ENCODE measurements around the gene COMMD6. TPM values are rescaled to one million over a fixed set of nuclear protein-coding genes. Genes with fewer than 3 reads are reported as not detected.
"Not testable (repeated sequence)": the region's sequence is repeated elsewhere in the genome, so short reads cannot be mapped to it uniquely, and the experiment has no call there.

The COMMD6 gene
- total and polyA plus RNA-seq, 9 donors, result 175 to 282 (median 217) TPM

DNA sequence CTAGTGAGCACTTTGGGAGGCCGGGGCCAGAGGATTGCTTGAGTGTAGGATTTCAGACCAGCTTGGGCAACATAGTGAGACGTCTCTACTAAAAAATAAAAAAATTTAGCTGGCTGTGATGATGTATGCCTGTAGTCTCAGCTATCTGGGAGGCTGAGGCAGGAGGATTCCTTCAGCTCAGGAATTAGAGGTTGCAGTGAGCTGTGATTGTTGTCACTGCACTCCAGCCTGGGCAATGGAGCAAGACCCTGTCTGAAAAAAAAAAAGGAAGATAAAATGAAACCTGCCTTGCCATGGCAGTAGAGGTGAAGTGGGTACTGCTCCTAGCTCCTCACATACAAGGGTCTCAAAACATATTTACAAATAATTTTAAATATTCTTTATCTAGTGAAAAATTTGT is 19.3 kb upstream of the COMMD6 start:
- H3K27ac ChIP-seq (ENCODE audit: low read length), result no peak overlapping the region
- no peak for DNase-seq
- peaks cover 5% of the 10 kb centered on the region for H3K36me3 ChIP-seq (ENCODE audit: control insufficient read depth, insufficient read depth, low read length)
- no peaks in the 10 kb centered on the region for H3K27me3 ChIP-seq (ENCODE audit: control insufficient read depth, insufficient read depth, low read length)
- H3K9me3 ChIP-seq (replicated peaks; ENCODE audit: control insufficient read depth, low read depth, low read length), result no peaks in the 10 kb centered on the region
- H3K4me3 ChIP-seq (ENCODE audit: low read length), result no peak overlapping the region
- WGBS (ENCODE audit: insufficient coverage), result 88% methylated on average over 1 of the region's 2 CpGs
- no peaks in the 10 kb centered on the region for H3K4me1 ChIP-seq (ENCODE audit: control insufficient read depth, insufficient read depth, low read length)

GRCh38 chr13:75555836-75556235 is 18.2 kb upstream of the COMMD6 start:
- no peaks in the 10 kb centered on the region for H3K27me3 ChIP-seq (ENCODE audit: control insufficient read depth, insufficient read depth, low read length)
- WGBS (ENCODE audit: insufficient coverage), result no CpG with 5 or more reads among the region's 1 CpG
- H3K4me1 ChIP-seq (ENCODE audit: control insufficient read depth, insufficient read depth, low read length), result no peaks in the 10 kb centered on the region
- peaks cover 5% of the 10 kb centered on the region for H3K36me3 ChIP-seq (ENCODE audit: control insufficient read depth, insufficient read depth, low read length)
- no peak overlapping the region for H3K4me3 ChIP-seq (ENCODE audit: low read length)
- no peak overlapping the region for H3K27ac ChIP-seq (ENCODE audit: low read length)
- DNase-seq, result no peak
- no peaks in the 10 kb centered on the region for H3K9me3 ChIP-seq (replicated peaks; ENCODE audit: control insufficient read depth, low read depth, low read length)

DNA sequence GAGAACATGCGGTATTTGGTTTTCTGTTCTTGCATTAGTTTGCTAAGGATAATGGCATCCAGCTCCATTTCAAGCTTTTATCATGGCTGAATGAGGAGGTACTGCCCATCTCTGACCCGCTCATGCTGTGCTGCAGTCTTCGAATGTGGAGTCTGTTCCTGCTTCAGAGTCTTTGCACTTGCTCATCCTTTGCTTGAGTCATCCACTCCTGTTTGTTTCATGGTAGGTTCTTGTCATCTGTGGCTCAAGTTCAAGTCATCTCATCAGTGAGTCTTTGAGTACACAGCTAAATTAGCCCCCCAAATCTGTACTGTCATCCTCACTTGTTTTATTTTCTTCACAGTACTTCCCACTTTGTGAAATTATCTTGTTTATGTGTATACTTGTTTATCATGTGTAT is 17.3 kb upstream of the COMMD6 start:
- no peak overlapping the region for H3K4me3 ChIP-seq (ENCODE audit: low read length)

GRCh38 chr13:75554464-75554863 is 16.8 kb upstream of the COMMD6 start:
- no peak for DNase-seq
- no peaks in the 10 kb centered on the region for H3K9me3 ChIP-seq (replicated peaks; ENCODE audit: control insufficient read depth, low read depth, low read length)
- H3K36me3 ChIP-seq (ENCODE audit: control insufficient read depth, insufficient read depth, low read length), result peaks cover 5% of the 10 kb centered on the region
- 87% methylated on average over 1 of the region's 1 CpG for WGBS (ENCODE audit: insufficient coverage)
- H3K27me3 ChIP-seq (ENCODE audit: control insufficient read depth, insufficient read depth, low read length), result no peaks in the 10 kb centered on the region
- no peak overlapping the region for H3K27ac ChIP-seq (ENCODE audit: low read length)
- peaks cover 4% of the 10 kb centered on the region for H3K4me1 ChIP-seq (ENCODE audit: control insufficient read depth, insufficient read depth, low read length)
- no peak overlapping the region for H3K4me3 ChIP-seq (ENCODE audit: low read length)

More for the DNA sequence above, 17.3 kb upstream of the COMMD6 start:
- Histone ChIP-seq H3K4me1 (ENCODE audit: control insufficient read depth, insufficient read depth, low read length) (peaks cover 4% of the 10 kb centered on the region), H3K36me3 (ENCODE audit: control insufficient read depth, insufficient read depth, low read length) (peaks cover 5% of the 10 kb centered on the region), H3K9me3 (replicated peaks; ENCODE audit: control insufficient read depth, low read depth, low read length) (no peaks in the 10 kb centered on the region), H3K27me3 (ENCODE audit: control insufficient read depth, insufficient read depth, low read length) (no peaks in the 10 kb centered on the region), H3K27ac (ENCODE audit: low read length) (no peak overlapping the region)
- 100% methylated on average over 2 of the region's 3 CpGs for WGBS (ENCODE audit: insufficient coverage)
- no peak for DNase-seq

GRCh38 chr13:75550159-75550567 is 12.5 kb upstream of the COMMD6 start:
- Histone ChIP-seq H3K27ac (ENCODE audit: low read length) (peak overlapping the region; percentile 75), H3K4me3 (ENCODE audit: low read length) (peak overlapping the region; percentile 75), H3K4me1 (ENCODE audit: control insufficient read depth, insufficient read depth, low read length) (peaks cover 9% of the 10 kb centered on the region), H3K36me3 (ENCODE audit: control insufficient read depth, insufficient read depth, low read length) (peaks cover 4% of the 10 kb centered on the region), H3K9me3 (replicated peaks; ENCODE audit: control insufficient read depth, low read depth, low read length) (no peaks in the 10 kb centered on the region), H3K27me3 (ENCODE audit: control insufficient read depth, insufficient read depth, low read length) (no peaks in the 10 kb centered on the region)
- WGBS (ENCODE audit: insufficient coverage), result 0% methylated on average over 7 of the region's 10 CpGs
- peak; percentile 77 for DNase-seq

DNA sequence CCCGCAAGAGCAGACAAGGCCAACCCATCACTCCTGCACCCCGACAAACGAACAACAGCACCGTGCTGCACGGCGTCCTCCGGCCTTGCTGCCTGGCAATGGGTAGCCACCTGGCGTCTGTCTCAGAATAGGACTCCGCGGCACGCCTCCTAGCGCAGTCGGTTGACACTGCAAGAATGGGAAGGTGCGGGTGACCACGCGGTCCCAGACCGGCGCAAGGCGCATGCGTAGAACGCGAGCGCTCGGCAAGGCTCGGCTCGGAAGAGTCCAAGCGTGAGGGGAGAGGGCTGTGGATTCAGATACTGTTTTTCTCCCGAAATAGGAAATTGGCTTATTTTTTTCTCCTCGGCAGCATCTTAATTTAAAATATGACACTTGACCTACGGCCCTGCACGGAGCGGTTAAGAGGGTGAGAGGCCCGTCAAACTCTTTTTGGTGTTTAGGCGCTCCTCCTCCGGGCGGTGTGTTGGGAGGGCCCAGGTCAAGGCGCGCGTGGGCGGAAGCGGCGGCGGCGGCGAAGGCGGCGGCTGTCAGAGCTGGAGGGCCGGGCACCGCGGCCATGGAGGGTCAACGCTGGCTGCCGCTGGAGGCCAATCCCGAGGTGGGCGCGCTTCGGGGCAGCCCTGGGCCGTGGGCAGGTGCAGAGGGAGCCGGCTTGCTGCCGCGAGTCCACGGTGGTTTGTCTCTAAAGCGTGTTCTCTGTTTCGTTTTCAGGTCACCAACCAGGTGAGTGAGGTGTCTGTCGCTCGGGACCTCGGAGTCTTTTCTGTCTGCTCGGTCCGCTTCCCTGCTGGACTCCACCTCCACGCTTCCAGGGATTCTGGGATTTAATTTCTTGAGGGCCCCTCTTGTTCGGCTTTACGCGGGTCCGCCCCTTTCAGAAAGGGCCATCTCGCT is 11.9 kb upstream of the COMMD6 start, which contains the start of gene UCHL3:
UCHL3 (plus strand) TSS at position 530 of the 897 bp plus-strand sequence; CDS start at position 560, 30 bp downstream.
- peaks cover 2% of the 10 kb centered on the region for H3K36me3 ChIP-seq (ENCODE audit: control insufficient read depth, insufficient read depth, low read length)
- peak; percentile 97 for DNase-seq
- H3K4me3 ChIP-seq (ENCODE audit: low read length), result peak within 1 kb of the TSS; percentile 75
- peaks cover 9% of the 10 kb centered on the region for H3K4me1 ChIP-seq (ENCODE audit: control insufficient read depth, insufficient read depth, low read length)
- peak within 1 kb of the TSS; percentile 78 for H3K27ac ChIP-seq (ENCODE audit: low read length)
- no peaks in the 10 kb centered on the region for H3K9me3 ChIP-seq (replicated peaks; ENCODE audit: control insufficient read depth, low read depth, low read length)
- WGBS (ENCODE audit: insufficient coverage), result under 1% methylated on average over 63 of the region's 74 CpGs
- H3K27me3 ChIP-seq (ENCODE audit: control insufficient read depth, insufficient read depth, low read length), result no peaks in the 10 kb centered on the region

GRCh38 chr13:75547917-75548316 is 10.3 kb upstream of the COMMD6 start:
- Histone ChIP-seq H3K4me3 (ENCODE audit: low read length) (no peak overlapping the region), H3K9me3 (replicated peaks; ENCODE audit: control insufficient read depth, low read depth, low read length) (no peaks in the 10 kb centered on the region), H3K27ac (ENCODE audit: low read length) (no peak overlapping the region), H3K27me3 (ENCODE audit: control insufficient read depth, insufficient read depth, low read length) (no peaks in the 10 kb centered on the region), H3K36me3 (ENCODE audit: control insufficient read depth, insufficient read depth, low read length) (no peaks in the 10 kb centered on the region), H3K4me1 (ENCODE audit: control insufficient read depth, insufficient read depth, low read length) (peaks cover 9% of the 10 kb centered on the region)
- DNase-seq, result no peak
- WGBS (ENCODE audit: insufficient coverage), result 62% methylated on average over 3 of the region's 3 CpGs

DNA sequence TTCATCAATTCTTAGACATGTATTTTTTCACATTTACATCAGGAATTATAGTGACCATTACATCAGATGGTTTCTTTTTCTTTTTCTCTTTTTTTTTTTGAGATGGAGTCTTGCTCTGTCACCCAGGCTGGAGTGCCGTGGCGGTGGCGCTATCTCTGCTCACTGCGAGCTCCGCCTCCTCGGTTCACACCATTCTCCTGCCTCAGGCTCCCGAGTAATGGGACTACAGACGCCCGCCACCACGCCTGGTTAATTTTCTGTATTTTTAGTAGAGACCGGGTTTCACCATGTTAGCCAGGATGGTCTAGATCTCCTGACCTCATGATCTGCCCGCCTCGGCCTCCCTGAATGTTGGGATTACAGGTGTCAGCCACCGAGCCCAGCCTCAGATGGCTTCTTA is 7.7 kb upstream of the COMMD6 start:
- 92% methylated on average over 5 of the region's 14 CpGs for WGBS (ENCODE audit: insufficient coverage)
- not testable (repeated sequence) for H3K4me1 ChIP-seq (ENCODE audit: control insufficient read depth, insufficient read depth, low read length); H3K27ac ChIP-seq (ENCODE audit: low read length); H3K4me3 ChIP-seq (ENCODE audit: low read length); DNase-seq; H3K9me3 ChIP-seq (replicated peaks; ENCODE audit: control insufficient read depth, low read depth, low read length); H3K36me3 ChIP-seq (ENCODE audit: control insufficient read depth, insufficient read depth, low read length); H3K27me3 ChIP-seq (ENCODE audit: control insufficient read depth, insufficient read depth, low read length)

GRCh38 chr13:75544681-75545330 is 7.2 kb upstream of the COMMD6 start:
- H3K4me3 ChIP-seq (ENCODE audit: low read length), result no peak overlapping the region
- no CpG with 5 or more reads among the region's 10 CpGs for WGBS (ENCODE audit: insufficient coverage)
- no peaks in the 10 kb centered on the region for H3K36me3 ChIP-seq (ENCODE audit: control insufficient read depth, insufficient read depth, low read length)
- H3K27me3 ChIP-seq (ENCODE audit: control insufficient read depth, insufficient read depth, low read length), result no peaks in the 10 kb centered on the region
- DNase-seq, result no peak
- no peak overlapping the region for H3K27ac ChIP-seq (ENCODE audit: low read length)
- no peaks in the 10 kb centered on the region for H3K9me3 ChIP-seq (replicated peaks; ENCODE audit: control insufficient read depth, low read depth, low read length)
- peaks cover 5% of the 10 kb centered on the region for H3K4me1 ChIP-seq (ENCODE audit: control insufficient read depth, insufficient read depth, low read length)

GRCh38 chr13:75541961-75542360 is 4.3 kb upstream of the COMMD6 start:
- WGBS (ENCODE audit: insufficient coverage), result no CpG with 5 or more reads among the region's 1 CpG
- Histone ChIP-seq H3K9me3 (replicated peaks; ENCODE audit: control insufficient read depth, low read depth, low read length) (no peaks in the 10 kb centered on the region), H3K27ac (ENCODE audit: low read length) (no peak overlapping the region), H3K4me1 (ENCODE audit: control insufficient read depth, insufficient read depth, low read length) (no peaks in the 10 kb centered on the region), H3K27me3 (ENCODE audit: control insufficient read depth, insufficient read depth, low read length) (no peaks in the 10 kb centered on the region), H3K36me3 (ENCODE audit: control insufficient read depth, insufficient read depth, low read length) (no peaks in the 10 kb centered on the region), H3K4me3 (ENCODE audit: low read length) (no peak overlapping the region)
- DNase-seq, result no peak

Data from muscle of leg (tissue), 11 donors.